CD4-positive, alpha-beta T cell treated with Interleukin-21 for 1 hour (primary cell): Measurements from ENCODE around the gene ATG101.
A peak's percentile ranks its signal among the peaks of the same experiment; 100 is the strongest.

Experiments used
- DNase-seq: peaks from one replicate; pipeline ENCODE4 v3.0.0-alpha.2; 2020

ATG101 gene

DNA sequence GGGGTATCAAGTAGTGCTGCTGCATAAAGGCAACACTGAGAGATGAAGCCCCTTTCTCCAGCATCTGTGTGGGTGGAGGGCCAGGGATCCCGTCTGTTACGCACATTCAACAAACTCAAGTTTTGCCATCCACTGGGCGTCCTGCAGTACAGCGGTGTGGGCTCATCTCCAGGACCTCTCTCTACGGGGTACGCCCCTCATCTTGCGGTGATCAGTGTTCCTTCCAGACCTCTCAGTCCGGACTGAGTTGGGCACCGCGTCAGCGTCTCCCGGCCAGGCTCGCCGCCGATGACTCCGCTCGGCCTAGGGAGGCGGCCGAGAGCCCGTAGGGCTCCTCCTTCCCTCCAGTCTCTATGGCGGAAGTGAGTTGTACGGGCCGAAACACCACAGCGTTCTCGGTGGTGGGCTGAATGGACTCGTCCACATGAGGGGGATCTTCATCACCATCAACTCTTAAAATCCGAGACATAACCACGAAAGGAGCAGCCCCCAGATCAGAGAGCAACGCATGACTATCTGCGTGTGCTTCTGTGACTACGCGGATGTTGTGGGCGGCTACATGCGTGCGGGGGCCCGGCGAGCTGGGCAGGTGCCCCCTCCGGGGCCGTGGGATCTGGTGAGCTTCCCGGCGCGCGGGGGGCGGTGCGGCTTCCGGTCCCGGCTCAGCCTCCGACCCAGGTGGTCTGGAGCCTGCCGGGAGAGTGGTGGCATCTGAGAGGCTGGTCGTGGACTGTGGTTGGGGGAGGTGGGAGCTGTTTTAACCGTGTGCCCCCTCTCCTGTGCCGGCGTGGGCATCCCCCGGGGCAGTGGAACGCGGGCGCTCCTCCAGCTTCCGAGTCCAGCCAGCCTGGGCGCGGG, at the start of gene ATG101:
ATG101 (plus strand) TSS at position 652 of the 858 bp plus-strand sequence. CDS start 3,673 bp downstream, outside the sequence.
- peak; percentile 93 for DNase-seq

GRCh38 chr12:52020539-52021336, 49.0 kb upstream of the ATG101 start:
- DNase-seq, result peak; percentile 70

GRCh38 chr12:52022841-52023181, 47.0 kb upstream of the ATG101 start:
- DNase-seq, result no peak

- DNase-seq, result peak; percentile 89
Observed at GRCh38 chr12:52023182-52023975, 46.4 kb upstream of the ATG101 start.

- no peak for DNase-seq
Observed at GRCh38 chr12:52023976-52024688, 45.6 kb upstream of the ATG101 start.

DNA sequence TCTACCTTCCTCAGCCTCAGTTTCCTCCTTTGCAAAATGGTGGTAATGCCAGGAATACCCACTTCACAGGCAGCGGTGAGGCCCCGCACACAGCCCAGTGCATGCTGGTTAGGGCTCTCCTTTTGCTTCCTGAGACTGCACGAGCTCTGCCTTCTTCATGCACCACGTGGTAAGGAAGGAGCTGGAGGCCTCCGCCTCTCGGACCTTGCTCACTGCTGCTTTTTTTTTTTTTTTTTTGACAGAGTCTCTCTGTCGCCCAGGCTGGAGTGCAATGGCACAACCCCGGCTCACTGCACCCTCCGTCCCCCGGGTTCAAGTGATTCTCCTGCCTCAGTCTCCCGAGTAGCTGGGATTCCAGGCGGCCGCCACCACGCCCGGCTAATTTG, 44.9 kb upstream of the ATG101 start:
- DNase-seq, result peak; percentile 67

- no peak for DNase-seq
Observed at GRCh38 chr12:52026263-52026662, 43.5 kb upstream of the ATG101 start.

DNA sequence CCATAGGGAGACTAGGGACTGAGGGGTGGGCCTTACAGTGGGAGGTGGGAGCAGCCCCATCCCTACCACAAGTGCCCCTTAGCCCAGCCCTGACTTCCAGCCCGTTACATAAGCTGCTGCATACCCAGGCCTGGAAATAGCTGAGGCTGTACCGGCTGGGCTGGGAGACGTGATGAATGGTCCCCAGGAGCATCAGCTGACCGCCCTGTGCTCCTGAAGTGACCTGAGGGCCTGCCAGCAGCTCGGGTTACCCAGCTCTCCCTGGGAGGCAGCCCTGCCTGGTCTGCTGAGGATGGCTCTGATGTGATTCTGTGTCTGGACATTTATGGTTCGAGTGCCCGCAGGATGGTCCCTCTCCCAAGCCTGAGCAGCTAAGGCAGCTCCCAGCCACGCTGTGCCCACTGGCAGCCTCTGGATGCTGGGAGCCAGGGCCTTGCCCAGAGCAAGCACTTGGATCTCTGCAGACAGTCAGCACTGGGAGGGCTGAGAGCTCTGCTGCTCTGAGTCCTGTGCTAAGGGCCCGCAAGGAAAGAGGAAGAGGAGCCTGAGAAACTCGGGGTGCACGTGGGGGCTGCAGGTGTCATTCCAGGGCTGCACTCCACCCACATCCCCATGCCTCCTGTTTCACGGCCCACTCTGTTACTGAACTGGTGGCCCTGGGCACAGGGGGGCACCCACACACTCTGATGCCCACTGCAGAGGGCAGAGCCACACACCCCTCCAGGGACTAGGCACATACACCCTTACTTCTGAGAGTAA, 42.5 kb upstream of the ATG101 start:
- DNase-seq, result no peak

DNA sequence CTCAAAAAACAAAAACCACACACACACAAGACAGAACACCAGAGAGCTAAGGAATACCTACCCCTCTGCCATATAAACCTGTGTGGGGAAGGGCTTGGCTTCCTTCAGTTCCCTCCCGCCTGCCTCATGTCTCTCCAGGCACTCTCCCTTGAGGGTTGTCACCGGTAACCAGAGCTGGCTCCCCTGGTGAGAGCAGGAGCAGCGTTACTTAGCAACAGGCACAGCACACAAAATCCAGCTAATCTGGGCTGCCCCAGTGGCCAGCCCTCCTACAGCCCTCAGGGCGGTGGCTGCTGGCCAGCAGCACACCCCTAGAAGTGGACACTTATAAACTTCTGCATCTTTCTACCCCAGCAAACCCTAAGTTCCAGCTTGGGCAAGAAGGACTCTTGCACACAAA, 40.1 kb upstream of the ATG101 start:
- DNase-seq, result no peak

DNA sequence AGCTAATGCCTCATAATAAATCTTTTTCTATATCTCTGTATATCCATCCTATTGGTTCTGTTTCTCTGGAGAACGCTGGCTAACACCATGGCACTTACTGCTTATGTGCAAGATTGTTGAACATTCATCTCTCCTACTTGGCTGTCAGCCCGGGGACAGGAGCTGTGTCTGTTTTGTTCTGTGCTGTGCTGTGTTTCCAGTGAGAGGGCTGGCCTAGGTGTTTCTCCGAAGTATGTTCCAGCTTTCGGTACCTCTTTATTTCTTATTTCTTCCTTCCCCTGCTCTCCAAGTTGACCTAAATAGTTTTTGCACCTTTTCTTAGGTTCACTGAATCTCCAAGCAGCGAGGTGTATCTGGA, 37.4 kb upstream of the ATG101 start:
- DNase-seq, result no peak

- DNase-seq, result peak; percentile 93
Observed at GRCh38 chr12:52032804-52033445, 36.9 kb upstream of the ATG101 start.

DNA sequence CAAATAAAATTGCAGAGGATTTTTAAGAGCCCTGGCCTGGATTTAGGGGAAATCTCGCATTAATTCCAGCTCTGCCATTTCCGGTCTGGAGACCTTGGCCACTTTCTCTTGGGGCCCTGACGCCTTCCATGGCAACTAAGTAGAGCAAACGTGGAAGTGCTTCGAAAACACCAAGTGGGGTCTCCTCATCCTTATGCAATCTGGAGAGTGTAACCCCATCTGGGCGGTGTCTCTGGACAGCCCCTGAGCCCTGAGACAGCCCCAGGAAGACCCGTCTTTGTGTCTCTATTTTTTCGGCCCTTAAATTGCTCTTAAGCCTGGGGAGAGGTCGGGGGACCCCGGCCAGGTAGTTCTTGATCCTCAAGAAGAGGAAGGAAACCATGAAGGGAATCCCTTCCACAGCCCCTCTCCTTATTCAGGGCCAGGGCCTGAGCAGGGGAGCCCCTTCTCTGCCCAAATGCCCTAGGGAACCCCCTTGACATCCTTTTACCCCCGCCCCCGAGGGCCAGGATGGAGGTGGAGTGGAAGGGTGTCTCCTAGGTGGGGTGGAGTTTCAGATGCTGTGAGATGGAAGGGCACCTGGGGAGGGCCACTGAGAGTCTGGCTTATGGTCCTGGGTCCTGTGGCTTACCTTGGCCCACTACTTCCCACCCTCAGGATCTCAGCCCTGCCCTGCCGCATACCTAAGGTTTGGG, 36.2 kb upstream of the ATG101 start:
- peak; percentile 28 for DNase-seq

GRCh38 chr12:52035190-52035589, 34.6 kb upstream of the ATG101 start:
- DNase-seq, result no peak

DNA sequence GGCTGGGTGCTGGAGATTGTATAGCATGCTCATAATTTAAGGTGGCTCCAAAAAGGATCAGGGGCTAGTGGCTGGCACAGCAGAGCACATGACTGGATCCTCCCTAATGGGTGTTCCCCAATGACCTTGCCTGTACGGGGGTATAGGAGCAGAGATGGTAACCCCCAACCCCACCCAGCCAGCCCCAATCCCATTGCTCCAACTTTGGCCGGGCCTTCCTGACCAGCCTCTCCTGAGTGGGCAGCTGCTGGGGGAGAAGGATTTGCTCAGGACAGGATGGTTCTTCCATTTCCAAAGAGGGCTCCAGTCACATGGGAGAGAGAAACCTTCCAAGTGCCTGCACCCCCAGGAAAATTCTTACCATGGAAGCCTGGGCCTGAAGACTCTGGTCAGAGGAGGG, 33.9 kb upstream of the ATG101 start:
- no peak for DNase-seq

DNA sequence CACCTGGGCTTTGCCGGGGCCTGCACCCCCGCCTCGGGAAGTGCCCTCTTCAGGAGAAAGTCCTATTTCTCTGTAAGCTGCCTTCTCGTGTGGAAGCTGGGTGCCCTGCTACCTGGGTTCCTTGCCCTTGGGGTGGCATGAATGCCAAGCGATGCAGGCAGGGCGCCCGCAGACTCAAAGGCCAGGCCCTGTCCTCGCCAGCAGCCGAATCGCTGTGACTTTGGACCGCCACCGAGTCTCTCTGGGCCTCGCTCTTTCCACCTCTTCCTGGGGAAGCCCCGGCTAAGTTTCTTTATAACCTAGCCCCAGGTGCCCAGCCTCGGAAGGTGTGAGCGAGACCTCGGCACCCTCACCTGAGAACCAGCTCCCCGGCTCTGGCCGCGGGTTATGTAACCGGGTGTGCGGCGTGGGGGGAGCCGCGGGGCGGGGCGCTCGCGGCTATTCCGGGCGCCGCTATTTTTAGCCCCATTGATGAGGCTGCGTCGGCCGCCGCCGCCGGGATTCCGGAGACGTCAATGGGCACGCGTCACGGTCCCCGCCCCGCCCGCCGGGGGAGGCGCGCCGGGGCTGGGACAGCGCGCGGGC, 33.1 kb upstream of the ATG101 start:
- peak; percentile 95 for DNase-seq

DNA sequence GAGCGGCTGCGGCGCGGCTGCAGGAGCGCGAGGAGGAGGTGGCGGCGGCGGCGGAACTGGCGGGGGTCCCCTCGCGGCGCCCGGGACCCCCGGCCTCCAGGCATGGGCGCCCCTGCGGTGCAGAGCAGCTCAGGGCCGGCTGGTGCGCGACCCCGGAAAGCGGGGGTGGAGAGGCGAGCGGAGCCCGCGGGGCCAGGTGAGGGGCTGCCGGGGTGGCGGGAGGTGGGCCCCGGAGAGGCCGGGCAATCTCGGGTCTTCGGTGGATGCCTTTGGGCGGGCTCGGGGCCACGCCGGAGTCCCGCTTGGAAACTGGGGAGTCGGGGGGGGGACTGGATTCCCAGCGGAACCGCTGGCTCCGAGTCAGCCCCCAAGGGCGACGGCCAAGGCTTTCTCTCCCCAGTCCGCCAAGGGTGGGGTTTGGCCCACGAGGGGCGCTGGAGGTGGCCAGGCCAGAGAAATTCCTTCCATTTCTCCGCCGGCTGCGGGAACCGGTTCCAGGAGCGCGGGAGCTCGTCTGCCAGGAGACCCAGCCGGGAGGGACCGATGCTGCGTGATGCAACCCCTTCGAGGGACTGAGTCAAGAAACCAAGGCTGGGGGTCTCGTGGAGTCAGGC, 32.4 kb upstream of the ATG101 start:
- no peak for DNase-seq

- DNase-seq, result no peak
Observed at GRCh38 chr12:52038447-52038846, 31.3 kb upstream of the ATG101 start.

DNA sequence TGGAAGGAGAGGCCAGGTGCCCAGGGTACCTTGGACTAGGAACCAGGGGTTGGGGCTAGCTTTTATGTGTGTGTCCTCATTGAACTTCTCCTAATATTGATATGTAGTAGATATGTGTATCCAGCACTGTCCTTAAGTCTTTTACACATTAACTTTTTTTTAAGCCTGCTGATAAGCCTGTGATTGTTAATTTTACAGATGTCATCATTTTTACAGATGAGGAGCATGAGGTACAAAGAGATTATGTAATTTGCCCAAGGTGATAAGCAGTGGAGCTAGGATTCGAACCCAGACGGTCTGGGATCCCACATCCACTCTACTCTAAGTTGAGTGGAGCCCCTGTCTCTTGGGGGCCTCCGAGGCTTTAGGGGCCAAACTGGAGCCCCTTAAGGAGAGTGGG, 28.7 kb upstream of the ATG101 start:
- no peak for DNase-seq

DNA sequence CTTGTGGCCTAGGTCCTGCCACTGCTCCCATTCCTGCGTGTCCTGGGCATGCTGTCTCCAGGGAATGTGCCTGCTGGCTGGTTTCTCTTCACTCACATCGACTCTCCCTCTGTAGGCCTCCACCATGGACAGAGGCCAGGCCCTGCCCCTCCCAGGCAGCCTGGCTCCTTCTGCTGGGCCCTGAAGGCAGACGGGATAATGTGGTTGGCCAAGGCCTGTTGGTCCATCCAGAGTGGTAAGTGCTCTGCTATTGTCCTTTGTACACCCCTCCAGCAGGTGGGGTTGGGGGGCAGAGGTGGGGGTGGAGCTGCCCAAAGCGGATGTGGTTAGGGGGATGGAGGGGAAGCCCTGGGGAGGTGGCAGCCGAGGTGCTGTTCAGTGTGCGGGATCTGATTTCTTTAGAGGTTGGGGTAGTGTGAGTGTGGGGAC, 28.1 kb upstream of the ATG101 start:
- DNase-seq, result peak; percentile 84
